ENCODE results near the gene SEMA3E.
"Not testable (repeated sequence)": the region's sequence is repeated elsewhere in the genome, so short reads cannot be mapped to it uniquely, and the experiment has no call there.

The SEMA3E gene

DNA sequence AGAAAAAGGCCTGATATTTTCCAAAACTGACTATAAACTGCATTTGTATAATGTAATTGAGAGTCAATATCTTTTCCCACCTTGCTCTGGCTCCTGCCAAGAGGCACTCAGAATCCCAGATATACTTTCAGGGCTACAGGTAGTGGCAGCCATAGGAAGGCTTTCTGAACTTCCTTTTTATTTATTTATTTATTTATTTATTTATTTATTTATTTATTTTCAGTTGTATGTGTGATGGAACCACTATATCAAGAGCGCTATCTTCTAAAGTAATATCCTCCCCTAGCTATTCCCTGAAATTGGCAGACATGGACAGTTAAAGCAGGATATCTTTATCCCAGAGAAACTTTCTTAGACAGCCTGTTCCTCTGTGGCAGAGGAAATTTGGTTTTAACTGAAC lies 86.7 kb downstream of the SEMA3E start:
- DNase-seq (ENCODE audit: low read depth in 1 of 2, low spot score in 1 of 2): no peak

DNA sequence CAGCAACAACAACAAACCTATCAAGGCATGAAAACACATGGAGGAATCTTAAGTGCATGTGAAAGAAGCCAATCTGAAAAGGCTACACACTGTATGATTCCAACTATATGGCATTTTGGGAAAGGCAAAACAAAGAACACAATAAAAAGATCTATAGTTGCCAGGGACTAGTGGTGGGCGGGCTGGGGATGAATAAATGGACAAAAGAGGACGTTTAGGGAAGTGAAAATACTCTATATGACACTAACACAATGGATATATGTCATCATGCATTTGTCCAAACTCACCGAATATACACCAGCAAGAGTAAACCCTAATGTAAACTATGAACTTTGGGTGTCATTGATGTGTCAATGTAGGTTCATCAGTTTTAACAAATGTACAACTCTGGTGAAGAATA lies 89.1 kb downstream of the SEMA3E start:
- no peak for DNase-seq (ENCODE audit: low read depth in 1 of 2, low spot score in 1 of 2)

DNA sequence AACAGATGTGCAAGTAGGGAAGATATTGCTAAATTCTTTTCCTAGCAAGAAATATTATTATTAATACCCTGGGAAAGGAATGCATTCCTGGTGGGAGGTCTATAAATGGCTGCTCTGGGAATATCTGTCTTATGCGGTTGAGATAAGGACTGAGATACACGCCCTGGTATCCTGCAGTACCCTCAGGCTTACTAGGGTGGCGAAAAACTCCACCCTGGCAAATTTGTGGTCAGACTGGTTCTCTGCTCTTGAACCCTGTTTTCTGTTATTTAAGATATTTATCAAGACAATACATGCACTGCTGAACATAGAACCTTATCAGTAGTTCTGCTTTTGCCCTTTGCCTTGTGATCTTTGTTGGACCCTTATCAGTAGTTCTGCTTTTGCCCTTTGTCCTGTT lies 96.4 kb downstream of the SEMA3E start:
- not testable (repeated sequence) for DNase-seq (ENCODE audit: low read depth in 1 of 2, low spot score in 1 of 2)

GRCh38 chr7:83550100-83550499 lies 98.8 kb downstream of the SEMA3E start:
- DNase-seq (ENCODE audit: low read depth in 1 of 2, low spot score in 1 of 2): no peak

DNA sequence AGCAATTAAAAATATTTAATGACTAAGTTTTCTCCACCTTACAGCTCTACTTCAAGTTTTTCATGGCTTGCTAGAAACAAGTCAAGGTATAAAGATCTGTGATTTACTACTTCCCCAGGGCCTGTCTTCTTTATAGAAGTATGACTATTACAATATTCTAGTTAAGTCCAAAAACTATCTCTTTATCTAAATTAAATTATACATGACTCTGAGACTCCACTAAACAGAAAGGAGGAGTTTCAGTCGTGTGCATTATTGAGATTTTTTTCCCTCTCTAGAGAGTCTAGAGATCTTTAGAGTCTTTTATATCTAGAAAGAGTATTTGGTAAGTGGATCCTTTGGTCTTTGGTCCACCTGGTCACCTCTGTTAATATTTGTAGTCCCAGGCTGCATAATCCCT lies 100.7 kb downstream of the SEMA3E start:
- DNase-seq (ENCODE audit: low read depth in 1 of 2, low spot score in 1 of 2): no peak

DNA sequence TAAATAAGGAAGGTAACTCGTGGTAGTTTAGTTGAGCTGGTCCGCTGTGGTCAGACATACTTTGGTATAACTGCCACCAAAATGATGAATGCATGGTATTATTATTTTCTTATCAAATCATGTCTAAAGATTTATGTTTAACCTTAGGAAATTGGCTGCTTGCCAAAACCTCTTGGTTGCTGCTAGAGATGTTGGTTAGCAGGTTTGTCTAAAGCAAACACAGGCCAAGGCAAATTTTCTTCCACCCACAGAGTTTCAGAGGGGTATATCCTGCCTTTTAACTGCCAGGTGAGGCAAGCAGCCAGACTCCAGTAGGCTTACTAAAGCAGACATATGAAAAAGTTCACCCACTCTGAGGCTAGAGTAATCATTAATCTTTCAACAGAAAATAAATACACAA lies 101.4 kb downstream of the SEMA3E start:
- no peak for DNase-seq (ENCODE audit: low read depth in 1 of 2, low spot score in 1 of 2)

GRCh38 chr7:83546586-83546985 lies 102.4 kb downstream of the SEMA3E start:
- DNase-seq (ENCODE audit: low read depth in 1 of 2, low spot score in 1 of 2): no peak

DNA sequence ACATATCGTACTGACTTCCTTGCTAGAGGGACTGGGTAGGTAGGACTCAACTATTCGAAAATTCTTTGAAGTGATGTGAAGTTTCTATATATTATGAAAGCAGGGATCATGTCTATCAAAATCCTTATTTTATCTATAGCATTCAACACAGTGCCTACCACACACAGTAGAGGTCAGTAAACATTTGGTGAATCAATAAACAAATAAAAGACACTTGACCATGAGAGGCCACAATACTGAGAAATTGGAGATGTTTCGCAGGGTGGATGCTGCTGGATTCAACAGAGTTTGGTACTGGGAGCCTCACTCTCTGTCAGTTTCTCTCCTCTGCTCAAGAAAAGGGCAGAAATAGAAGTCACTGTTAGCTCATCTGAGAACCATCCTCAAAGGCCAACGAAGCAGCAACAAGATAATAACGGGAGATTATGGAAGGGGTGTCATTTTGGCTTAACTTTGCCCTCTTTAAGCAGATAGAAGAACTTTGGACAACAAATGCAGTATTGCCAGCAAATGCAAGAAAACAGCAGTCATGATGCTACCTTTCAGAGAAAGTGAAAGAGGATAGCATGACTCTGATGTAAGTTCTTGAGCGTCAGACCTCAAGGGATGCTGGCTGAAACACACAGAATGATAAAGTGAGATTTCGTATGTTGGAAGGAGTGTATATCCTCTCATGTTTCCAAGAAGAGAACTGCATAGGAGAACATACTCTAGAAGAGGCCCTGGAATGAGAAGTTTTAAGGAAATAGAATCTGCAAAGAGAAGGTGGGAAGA lies 107.6 kb downstream of the SEMA3E start:
- DNase-seq (ENCODE audit: low read depth in 1 of 2, low spot score in 1 of 2): no peak

- DNase-seq (ENCODE audit: low read depth in 1 of 2, low spot score in 1 of 2): no peak
Measured at GRCh38 chr7:83534488-83534887, 114.5 kb downstream of the SEMA3E start.

GRCh38 chr7:83532219-83532618 lies 116.7 kb downstream of the SEMA3E start:
- DNase-seq (ENCODE audit: low read depth in 1 of 2, low spot score in 1 of 2): no peak

DNA sequence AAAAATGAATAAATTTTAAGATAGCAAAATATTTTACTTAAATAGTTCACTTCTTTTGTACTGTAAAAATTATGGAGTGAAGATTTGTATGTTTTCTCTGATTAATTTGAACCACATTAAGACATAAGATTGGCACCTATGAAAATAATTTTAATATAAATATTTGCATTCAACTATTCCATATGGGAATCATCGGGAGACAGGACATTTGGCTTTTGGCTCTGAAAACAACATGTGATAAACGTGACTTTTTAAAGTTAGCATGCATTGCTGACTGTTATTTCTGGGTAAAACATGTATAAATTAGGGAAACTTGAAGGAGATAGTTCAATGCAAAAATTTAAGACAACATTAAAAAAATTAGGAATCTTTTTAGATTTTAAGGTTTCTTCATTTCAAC lies 117.2 kb downstream of the SEMA3E start:
- no peak for DNase-seq (ENCODE audit: low read depth in 1 of 2, low spot score in 1 of 2)

DNA sequence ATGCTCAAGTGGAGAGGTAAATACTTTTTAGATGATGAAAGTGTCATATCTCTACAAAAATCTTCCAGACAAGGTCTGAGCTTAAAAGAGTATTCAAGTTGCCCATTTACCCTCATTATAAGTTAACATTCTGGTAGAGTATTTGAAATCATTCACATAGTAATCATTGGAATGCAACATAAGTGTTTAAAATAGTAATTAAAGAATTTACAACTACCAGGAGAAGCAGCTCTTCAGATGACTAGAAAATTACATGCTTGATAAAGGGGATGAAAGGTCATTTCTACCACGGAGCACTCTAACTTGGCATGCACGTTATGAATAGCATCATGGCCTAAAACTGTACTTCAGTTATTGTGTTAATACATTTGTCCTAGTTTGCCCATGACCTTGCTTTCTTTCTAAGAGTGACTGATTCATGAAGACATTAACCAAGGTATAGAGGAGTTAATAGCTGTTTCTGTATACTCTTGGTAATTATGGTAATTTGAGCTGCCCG lies 120.0 kb downstream of the SEMA3E start:
- DNase-seq (ENCODE audit: low read depth in 1 of 2, low spot score in 1 of 2): no peak

- no peak for DNase-seq (ENCODE audit: low read depth in 1 of 2, low spot score in 1 of 2)
Measured at GRCh38 chr7:83524277-83525075, 124.5 kb downstream of the SEMA3E start.

GRCh38 chr7:83520726-83521125 lies 128.2 kb downstream of the SEMA3E start:
- no peak for DNase-seq (ENCODE audit: low read depth in 1 of 2, low spot score in 1 of 2)

DNA sequence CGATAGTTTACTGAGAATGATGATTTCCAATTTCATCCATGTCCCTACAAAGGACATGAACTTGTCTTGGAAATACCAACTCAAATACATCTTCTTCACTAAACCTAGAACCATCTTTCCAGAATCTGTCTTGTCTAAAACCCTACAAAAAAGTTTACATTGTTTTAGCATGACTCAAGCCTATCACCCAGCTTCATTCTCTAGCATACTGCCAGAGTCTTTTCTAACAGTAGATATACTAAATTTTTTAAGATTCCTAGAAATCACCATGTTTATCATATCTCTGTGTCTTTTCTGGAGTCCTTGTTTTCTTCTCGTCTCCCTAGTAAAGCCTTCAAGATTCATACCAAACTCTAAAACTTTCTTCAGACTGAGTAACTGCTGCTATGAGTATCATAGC lies 129.7 kb downstream of the SEMA3E start:
- DNase-seq (ENCODE audit: low read depth in 1 of 2, low spot score in 1 of 2): no peak

DNA sequence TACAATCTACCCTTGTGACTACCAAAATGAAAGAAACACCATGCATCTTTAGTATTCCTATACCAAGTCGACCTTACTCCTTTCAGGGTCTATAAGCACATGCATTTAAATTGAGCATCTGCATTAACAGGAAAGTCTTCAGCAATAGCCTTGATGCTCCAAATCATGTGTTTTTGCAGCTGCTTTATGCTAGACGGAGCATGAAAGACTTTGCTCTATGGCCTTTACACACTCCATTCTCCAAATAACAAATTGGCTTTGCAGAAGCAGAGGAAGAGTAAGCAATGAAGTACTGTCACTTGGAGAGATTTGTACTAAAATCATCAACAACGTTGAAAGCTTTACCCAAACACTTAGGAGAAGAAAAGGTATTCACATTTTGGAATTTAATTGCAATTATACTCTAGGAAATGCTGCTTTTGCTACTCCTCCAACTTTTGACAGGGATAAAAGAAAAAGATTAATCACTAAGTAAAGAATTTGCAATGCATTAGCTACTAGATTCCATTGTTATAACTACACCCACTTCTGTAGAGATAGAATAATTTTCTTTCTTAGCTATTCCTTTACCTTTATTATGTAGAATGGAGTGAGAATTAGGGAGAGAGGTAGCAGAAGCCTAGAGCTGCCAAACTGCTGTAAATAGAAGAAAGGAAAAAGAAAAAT lies 131.8 kb downstream of the SEMA3E start:
- DNase-seq (ENCODE audit: low read depth in 1 of 2, low spot score in 1 of 2): no peak

DNA sequence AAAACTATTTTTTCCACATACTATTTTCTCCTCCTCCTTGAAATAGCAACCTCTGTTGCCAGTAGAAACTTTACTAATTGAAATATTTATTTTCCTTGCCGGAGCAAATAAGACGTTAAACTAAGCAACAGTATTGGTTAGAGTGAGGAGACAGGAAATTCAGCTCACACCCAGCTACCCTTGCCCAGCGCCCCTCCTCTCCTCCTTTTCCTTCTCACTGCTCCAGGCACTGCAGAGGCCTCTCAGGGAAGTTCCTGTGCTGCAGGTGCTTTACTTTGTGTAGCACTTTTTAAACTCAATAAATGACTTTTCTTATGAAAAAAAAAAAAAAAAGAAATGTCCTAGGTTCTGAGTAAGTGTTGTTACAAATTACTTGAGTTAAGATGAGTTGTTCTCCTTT lies 134.0 kb downstream of the SEMA3E start:
- no peak for DNase-seq (ENCODE audit: low read depth in 1 of 2, low spot score in 1 of 2)

DNA sequence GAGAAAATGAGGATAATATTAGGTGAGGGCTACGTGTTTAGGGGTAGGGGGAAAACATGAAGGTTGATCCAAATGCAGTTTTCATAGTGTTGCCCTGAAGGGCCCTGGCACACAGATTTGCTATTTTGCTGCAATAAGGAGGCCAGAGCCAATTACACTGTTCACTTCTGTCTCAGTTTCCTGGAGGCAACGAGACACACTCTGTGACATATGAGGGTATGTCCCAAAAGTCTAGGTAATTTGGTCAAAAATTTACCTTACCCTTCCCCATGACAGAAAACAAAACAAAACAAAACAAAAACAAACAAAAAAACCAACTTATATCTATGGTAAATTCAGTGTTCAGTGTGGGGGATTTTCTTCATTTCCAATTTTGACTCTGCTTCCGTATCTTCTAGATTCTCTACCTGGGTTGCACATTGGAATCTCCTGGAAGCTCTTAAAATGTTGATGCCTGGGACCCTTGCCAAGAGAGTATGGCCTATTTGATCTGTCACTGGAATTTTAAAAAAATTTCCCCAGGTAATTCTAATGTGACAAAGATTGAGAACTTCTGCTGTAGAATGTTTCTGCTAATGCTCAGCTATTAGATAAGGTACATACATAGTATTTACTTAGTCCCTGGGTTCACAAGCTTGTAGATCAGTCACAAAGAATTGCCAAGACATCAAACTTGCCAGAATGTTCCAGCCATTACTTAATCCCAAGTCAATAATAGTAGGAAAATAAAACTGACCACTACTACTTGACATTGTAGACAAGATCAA lies 139.5 kb downstream of the SEMA3E start:
- DNase-seq (ENCODE audit: low read depth in 1 of 2, low spot score in 1 of 2): no peak

DNA sequence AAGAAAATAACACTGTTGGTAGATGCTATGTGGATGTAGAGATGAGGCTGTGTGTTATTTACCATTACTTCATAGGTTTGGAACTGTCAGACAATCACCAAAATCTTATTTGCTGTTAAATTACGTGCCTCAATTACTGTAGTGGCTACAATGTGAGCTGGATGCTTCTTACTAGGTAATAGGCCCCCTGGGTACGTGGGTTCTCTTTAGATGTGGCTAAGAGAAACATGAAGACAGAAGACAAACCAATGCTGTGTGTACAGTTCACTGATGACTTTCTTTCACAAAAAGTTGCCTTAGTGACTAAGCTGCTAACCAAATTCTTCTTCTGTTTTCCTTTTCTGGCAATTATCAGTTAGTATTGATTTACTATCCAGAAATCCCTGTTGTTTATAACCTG lies 144.6 kb downstream of the SEMA3E start:
- DNase-seq (ENCODE audit: low read depth in 1 of 2, low spot score in 1 of 2): no peak

GRCh38 chr7:83502636-83503035 lies 146.3 kb downstream of the SEMA3E start:
- DNase-seq (ENCODE audit: low read depth in 1 of 2, low spot score in 1 of 2): no peak

DNA sequence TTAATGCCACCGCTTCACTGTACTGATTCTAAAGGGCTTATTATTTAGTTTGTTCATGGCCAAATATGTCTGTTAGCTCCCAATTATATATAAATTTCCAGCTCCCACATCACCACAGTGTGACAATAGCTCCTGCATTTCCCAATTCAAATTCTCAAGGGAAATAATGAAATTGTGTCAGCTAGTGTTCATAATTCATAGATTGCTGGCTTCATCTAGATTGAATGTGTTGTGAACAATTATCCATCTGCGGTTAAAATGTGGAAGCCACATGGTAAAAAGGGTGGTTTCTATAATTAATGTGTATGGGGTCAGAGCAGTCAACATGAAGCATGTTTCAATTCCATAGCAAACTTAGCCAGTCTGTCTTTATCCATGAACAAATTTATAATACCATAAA lies 154.3 kb downstream of the SEMA3E start:
- DNase-seq (ENCODE audit: low read depth in 1 of 2, low spot score in 1 of 2): no peak

Measured in activated CD4-positive, alpha-beta T cell treated with anti-CD3 and anti-CD28 coated beads, Interleukin-2, amount 50 U/mL, for 24 hours (primary cell).